Heart left ventricle (tissue), 16 donors: ENCODE measurements around the gene IL3RA. TPM values are rescaled to one million over a fixed set of nuclear protein-coding genes. Genes with fewer than 3 reads are reported as not detected.

Experiments
- ATAC-seq, 4 donors: fragments of 200-7000 bp; cut with Tn5 transposase; one replicate each; pipeline ENCODE4 v1.9.1; 2020 to 2022; ENCODE audit warnings: moderate library complexity in 4 of 4, mild to moderate bottlenecking in 3 of 4, moderate number of reproducible peaks in 1 of 4
- DNase-seq, 5 donors: peaks; one replicate each; pipeline ENCODE4 v3.0.0-alpha.2; 2020
- H3K27ac ChIP-seq, 12 donors: fragments of 200-600 bp; sonication (generic) in 4 of 12; one replicate each; pipeline versions ENCODE4 v1.5.0 to v1.8.0; 2016 to 2022; ENCODE audit warnings: mild to moderate bottlenecking in 2 of 12
- H3K27me3 ChIP-seq, 9 donors: fragments of 200-600 bp; sonication (generic) in 2 of 9; one replicate each; pipeline versions ENCODE4 v1.5.1 to v1.8.0; 2016 to 2022; ENCODE audit warnings: mild to moderate bottlenecking in 3 of 9
- H3K36me3 ChIP-seq, 9 donors: fragments of 200-600 bp; sonication (generic) in 2 of 9; one replicate each; pipeline versions ENCODE4 v1.5.0 to v1.8.0; 2018 to 2022; ENCODE audit warnings: mild to moderate bottlenecking in 2 of 9
- H3K4me1 ChIP-seq, 12 donors: fragments of 200-600 bp; sonication (generic) in 4 of 12; one replicate each; pipeline versions ENCODE4 v1.5.0 to v1.8.0; 2016 to 2022; ENCODE audit warnings: mild to moderate bottlenecking in 3 of 12
- H3K4me3 ChIP-seq, 12 donors: fragments of 200-600 bp; sonication (generic) in 4 of 12; one replicate each; pipeline versions ENCODE4 v1.5.0 to v1.8.0; 2017 to 2022; ENCODE audit warnings: mild to moderate bottlenecking in 9 of 12, moderate library complexity in 4 of 12
- H3K9me3 ChIP-seq, 12 donors: fragments of 200-600 bp; sonication (generic) in 4 of 12; one replicate each; pipeline versions ENCODE4 v1.5.0 to v1.8.0; 2016 to 2022; ENCODE audit warnings: mild to moderate bottlenecking in 1 of 12
- CTCF ChIP-seq, 12 donors: fragments of 200-600 bp; sonication (generic) in 4 of 12; IDR thresholded peaks; one replicate each; pipeline versions ENCODE4 v1.5.0 to v1.8.0; 2018 to 2022; ENCODE audit warnings: antibody characterized with exemption in 12 of 12, mild to moderate bottlenecking in 5 of 12
- POLR2A ChIP-seq, 2 donors: fragments of 450-650 bp; IDR thresholded peaks; one replicate each; pipeline ENCODE4 v1.6.1; 2017; ENCODE audit warnings: antibody characterized with exemption in 2 of 2, mild to moderate bottlenecking in 2 of 2, moderate library complexity in 2 of 2
- WGBS, 4 donors: extraction: QIAGEN DNeasy Blood & Tissue Kit in 2 of 4; methylation state at CpG; one replicate each; pipeline versions ENCODE4 v1.1.5 to v1.1.7; 2013 to 2018; 5-methylcytosine and 5-hydroxymethylcytosine counted together
- intact Hi-C, 10 donors: fragments of 100-400 bp; cut with DNase I; formaldehyde crosslinking; loops; one replicate each; pipeline versions ENCODE4 v1.11.1 to v1.14.2; 2022
- long read RNA-seq, 3 donors: library from polyadenylated mRNA; unstranded; transcript quantifications; one replicate each; pipeline ENCODE4 v2.0.0, GENCODE V29; 2020 to 2021
- polyA plus RNA-seq, 2 donors: library from polyadenylated mRNA; stranded (reverse); fragments of 200-250 nt; gene quantifications; one replicate each; pipeline ENCODE4 v1.2.3, GENCODE V29; 2013
- total RNA-seq, 9 donors: library from RNA; depleted of rRNA in 2 of 9; stranded (reverse); fragments of >200 nt in 2 of 9; fragmentation: NEBNext Ultra II Directional in 3 of 9; extraction: Animal tissue kit (Norgen Biotek cat#: 25700) in 3 of 9; gene quantifications; one replicate each; pipeline versions ENCODE4 v1.1.0 to v1.2.4, GENCODE V29; 2016 to 2023
- donor health status: ischemic (EF 13 %, LVEDD 7.1; RV severe dilation, severe dysfunction).
- donor health status: healthy with polysubstance abuse.
- donor health status: DM: no; HTN: yes; CAD: no.
- donor health status: DM: no; HTN: no; CAD: no.
- donor health status: ischemic (EF 25% LVEDD 6.9; RV normal size, moderate dysfunction).
- donor health status: ischemic (EF 25% LVEDD 5.7; RV mildly dilated, moderate dysfunction).
- donor health status: healthy.
- donor health status: DM: yes; HTN: yes; CAD: no.
- donor health status: ischemic (EF 35%, LVEDD 5.7; RV mildly dilated, moderate dysfunction).
- donor health status: nonischemic (EF 11% LVEDD 7.7; RV severe dilation, severe dysfunction).
- donor health status: DM: yes; HTN: yes; CAD: no.
- donor health status: PGD.
- donor health status: ischemic (EF 29% LVEDD 5.4; RV normal size, mild dysfunction).
- donor health status: nonischemic (EF 23%, LVEDD 6.1; RV moderate dilation, normal function).

IL3RA gene
- total RNA-seq (10 to 100 TPM in 1 of 9 donors, 1 to 10 TPM in 8; 3.2 to 20.4 (median 4.4) TPM), polyA plus RNA-seq (10 to 100 TPM in 1 of 2 donors, 1 to 10 TPM in 1; 9.1 to 11.0 TPM)
- long read RNA-seq, donor 1, partial matches to known transcripts = 1 of 6 reads
- long read RNA-seq, donor 1, other reads (novel, unspliced or antisense) = 2 of 6 reads
- long read RNA-seq, donor 2, transcript IL3RA-201 (12 exons, 1,706 nt) = major isoform, 29 of 47 reads
- long read RNA-seq, donor 2, partial matches to known transcripts = 0 of 47 reads
- long read RNA-seq, donor 2, other reads (novel, unspliced or antisense) = 18 of 47 reads
- long read RNA-seq, donor 3, transcript IL3RA-201 (12 exons, 1,706 nt) = major isoform, 5 of 8 reads
- long read RNA-seq, donor 3, partial matches to known transcripts = 0 of 8 reads
- long read RNA-seq, donor 3, other reads (novel, unspliced or antisense) = 3 of 8 reads

- DNase-seq = peak; percentile 54 to 63 (median 61)
- peak; percentile 27 to 89 (median 82) for ATAC-seq
- H3K4me1 ChIP-seq = peaks cover 0 to 30% (median 1%) of the 10 kb centered on the region in 12 donors
- no peaks in the 10 kb centered on the region for H3K27me3 ChIP-seq
- peak within 1 kb of the TSS; percentile 3 to 69 (median 52) for H3K4me3 ChIP-seq
- TF ChIP-seq CTCF (IDR thresholded peaks at IDR 0.05) (no peak), POLR2A (IDR thresholded peaks at IDR 0.05) (no peak)
- intact Hi-C loops = no loop called here
- peak within 1 kb of the TSS; percentile 36 to 85 (median 69) for H3K27ac ChIP-seq
- peaks cover 0 to 15% (median 9%) of the 10 kb centered on the region in 12 donors for H3K9me3 ChIP-seq
- H3K36me3 ChIP-seq = peaks cover 0 to 2% (median 0%) of the 10 kb centered on the region in 9 donors
- WGBS, 4 donors = 11 to 20% (median 17%) methylated on average over 14 of the region's 14 CpGs
Measured at GRCh38 chrX:1336331-1336943, at the start of gene IL3RA. IL3RA (plus strand) TSS chrX:1336785; CDS start chrX:1341766, 4,981 bp downstream.

GRCh38 chrX:1289535-1289934 lies 47.0 kb upstream of the IL3RA start:
- H3K27me3 ChIP-seq = no peaks in the 10 kb centered on the region
- peaks cover 0 to 8% (median 0%) of the 10 kb centered on the region in 12 donors for H3K4me1 ChIP-seq
- H3K27ac ChIP-seq = no peak overlapping the region
- WGBS, 4 donors = 86 to 93% (median 89%) methylated on average over 1 of the region's 1 CpG
- H3K36me3 ChIP-seq = peaks cover 0 to 21% (median 0%) of the 10 kb centered on the region in 9 donors
- peaks cover 0 to 10% (median 0%) of the 10 kb centered on the region in 12 donors for H3K9me3 ChIP-seq
- intact Hi-C loops = no loop called here
- ATAC-seq = no peak
- DNase-seq = no peak
- no peak overlapping the region for H3K4me3 ChIP-seq
- TF ChIP-seq POLR2A (IDR thresholded peaks at IDR 0.05) = no peak
- no peak for TF ChIP-seq CTCF (IDR thresholded peaks at IDR 0.05)

GRCh38 chrX:1291110-1291740 lies 45.4 kb upstream of the IL3RA start:
- intact Hi-C loops = no loop called here
- Histone ChIP-seq H3K27me3 (peaks cover 0 to 5% (median 0%) of the 10 kb centered on the region in 9 donors), H3K9me3 (peaks cover 0 to 10% (median 0%) of the 10 kb centered on the region in 12 donors), H3K4me3 (no peak overlapping the region), H3K36me3 (peaks cover 0 to 21% (median 0%) of the 10 kb centered on the region in 9 donors), H3K27ac (no peak overlapping the region), H3K4me1 (peaks cover 0 to 8% (median 0%) of the 10 kb centered on the region in 12 donors)
- ATAC-seq = no peak
- TF ChIP-seq POLR2A (IDR thresholded peaks at IDR 0.05) (no peak), CTCF (IDR thresholded peaks at IDR 0.05) (no peak)
- DNase-seq = no peak
- WGBS, 4 donors = 89 to 92% (median 90%) methylated on average over 9 of the region's 9 CpGs
